ENCODE results near the gene CCNA2. TPM values are rescaled to one million over a fixed set of nuclear protein-coding genes. Genes with fewer than 3 reads are reported as not detected.

Gene CCNA2
- total and polyA plus RNA-seq, 2 donors from 2014 or later = 0.71 to 1.4 TPM

GRCh38 chr4:121822796-121823504 is 733 bp downstream of the CCNA2 start:
- peak overlapping the region; percentile 36 to 91 (median 75) for H3K4me3 ChIP-seq (ENCODE audit: low read length in 3 of 3)
- peaks cover 0 to 6% (median 0%) of the 10 kb centered on the region in 3 donors for H3K4me1 ChIP-seq (ENCODE audit: control insufficient read depth in 2 of 3, insufficient read depth in 2 of 3, low read depth in 1 of 3, low read length in 3 of 3)
- H3K36me3 ChIP-seq (ENCODE audit: control insufficient read depth in 2 of 3, insufficient read depth in 3 of 3, low read length in 3 of 3) = no peaks in the 10 kb centered on the region
- H3K27ac ChIP-seq (ENCODE audit: low read depth in 2 of 2, low read length in 2 of 2) = no peak overlapping the region
- no peaks in the 10 kb centered on the region for H3K9me3 ChIP-seq (ENCODE audit: control insufficient read depth in 2 of 3, insufficient read depth in 1 of 3, low read length in 3 of 3)
- H3K9ac ChIP-seq (ENCODE audit: low read length in 3 of 3) = peak overlapping the region in 1 of 3 donors; percentile 52
- no peak for TF ChIP-seq CTCF (IDR thresholded peaks at IDR 0.05; ENCODE audit: borderline replicate concordance, extremely low read depth, insufficient read depth)
- no peak for FAIRE-seq
- peak in 4 of 5 donors; percentile 18 to 70 (median 38) for DNase-seq
- intact Hi-C loops (cut with DNase I) = no loop called here
- H3K27me3 ChIP-seq (ENCODE audit: control insufficient read depth, insufficient read depth, low read length) = no peaks in the 10 kb centered on the region

GRCh38 chr4:121822047-121822446 is 1.6 kb downstream of the CCNA2 start:
- Histone ChIP-seq H3K36me3 (ENCODE audit: control insufficient read depth in 2 of 3, insufficient read depth in 3 of 3, low read length in 3 of 3) (no peaks in the 10 kb centered on the region), H3K27ac (ENCODE audit: low read depth in 2 of 2, low read length in 2 of 2) (no peak overlapping the region), H3K9ac (ENCODE audit: low read length in 3 of 3) (no peak overlapping the region), H3K27me3 (ENCODE audit: control insufficient read depth, insufficient read depth, low read length) (no peaks in the 10 kb centered on the region), H3K4me1 (ENCODE audit: control insufficient read depth in 2 of 3, insufficient read depth in 2 of 3, low read depth in 1 of 3, low read length in 3 of 3) (peaks cover 0 to 6% (median 0%) of the 10 kb centered on the region in 3 donors), H3K4me3 (ENCODE audit: low read length in 3 of 3) (peak overlapping the region in 1 of 3 donors; percentile 75), H3K9me3 (ENCODE audit: control insufficient read depth in 2 of 3, insufficient read depth in 1 of 3, low read length in 3 of 3) (no peaks in the 10 kb centered on the region)
- no peak for DNase-seq
- TF ChIP-seq CTCF (IDR thresholded peaks at IDR 0.05; ENCODE audit: borderline replicate concordance, extremely low read depth, insufficient read depth) = no peak
- intact Hi-C loops (cut with DNase I) = no loop called here
- FAIRE-seq = no peak

- H3K27me3 ChIP-seq (ENCODE audit: control insufficient read depth, insufficient read depth, low read length) = no peaks in the 10 kb centered on the region
- peaks cover 0 to 6% (median 0%) of the 10 kb centered on the region in 3 donors for H3K4me1 ChIP-seq (ENCODE audit: control insufficient read depth in 2 of 3, insufficient read depth in 2 of 3, low read depth in 1 of 3, low read length in 3 of 3)
- intact Hi-C loops (cut with DNase I) = no loop called here
- no peak for DNase-seq
- H3K27ac ChIP-seq (ENCODE audit: low read depth in 2 of 2, low read length in 2 of 2) = no peak overlapping the region
- H3K9ac ChIP-seq (ENCODE audit: low read length in 3 of 3) = no peak overlapping the region
- TF ChIP-seq CTCF (IDR thresholded peaks at IDR 0.05; ENCODE audit: borderline replicate concordance, extremely low read depth, insufficient read depth) = no peak
- H3K9me3 ChIP-seq (ENCODE audit: control insufficient read depth in 2 of 3, insufficient read depth in 1 of 3, low read length in 3 of 3) = no peaks in the 10 kb centered on the region
- H3K36me3 ChIP-seq (ENCODE audit: control insufficient read depth in 2 of 3, insufficient read depth in 3 of 3, low read length in 3 of 3) = peaks cover 2 to 8% (median 6%) of the 10 kb centered on the region in 3 donors
- no peak for FAIRE-seq
- no peak overlapping the region for H3K4me3 ChIP-seq (ENCODE audit: low read length in 3 of 3)
These were observed 4.3 kb downstream of the CCNA2 start for GRCh38 chr4:121819216-121819965.
